HepG2 (cell line): ENCODE data around the gene HPCAL1. TPM values are rescaled to one million over a fixed set of nuclear protein-coding genes. Genes with fewer than 3 reads are reported as not detected.
A peak's percentile ranks its signal among the peaks of the same experiment; 100 is the strongest.

Experiments
- AHR ChIP-seq: IDR thresholded peaks from 2 replicates; pipeline ENCODE4 v1.6.1; 2018; ENCODE audit warnings: missing genetic modification reagents, missing compliant biosample characterization
- EP300 ChIP-seq, 3 experiments: sonication (generic) in 1 of 3; formaldehyde crosslinking in 1 of 3; IDR thresholded peaks; 2 replicates each; pipeline versions ENCODE4 v1.5.1 to v1.6.1; 2011 to 2020; ENCODE audit warnings: low read depth in 2 of 3, low read length in 2 of 3, borderline replicate concordance in 1 of 3, improper control_type of control experiment in 1 of 3, mild to moderate bottlenecking in 1 of 3, missing genetic modification reagents in 1 of 3, moderate library complexity in 1 of 3
- FOSL2 ChIP-seq: sonication (generic); formaldehyde crosslinking; IDR thresholded peaks from 2 replicates; pipeline ENCODE4 v1.4.0; 2020; ENCODE audit warnings: missing genetic modification reagents
- MZF1 ChIP-seq: sonication (generic); formaldehyde crosslinking; IDR thresholded peaks from 2 replicates; pipeline ENCODE4 v1.8.1; 2023; ENCODE audit warnings: mild to moderate bottlenecking, missing genetic modification reagents, borderline replicate concordance
- REPIN1 ChIP-seq: sonication (generic); formaldehyde crosslinking; IDR thresholded peaks from 2 replicates; pipeline ENCODE4 v1.8.0; 2022; ENCODE audit warnings: missing genetic modification reagents, low read depth, mild to moderate bottlenecking, borderline replicate concordance
- RFX3 ChIP-seq: IDR thresholded peaks from 2 replicates; pipeline ENCODE4 v1.6.1; 2016; ENCODE audit warnings: missing biosample characterization, missing genetic modification reagents
- SALL1 ChIP-seq: sonication (generic); formaldehyde crosslinking; IDR thresholded peaks from 2 replicates; pipeline ENCODE4 v1.8.0; 2022; ENCODE audit warnings: mild to moderate bottlenecking, missing genetic modification reagents
- SIN3A ChIP-seq: IDR thresholded peaks from 2 replicates; pipeline ENCODE4 v1.6.1; 2011; ENCODE audit warnings: low read depth, mild to moderate bottlenecking, control low read depth, low read length, borderline replicate concordance
- SOX5 ChIP-seq: IDR thresholded peaks from 2 replicates; pipeline ENCODE4 v1.6.1; 2016; ENCODE audit warnings: borderline replicate concordance
- ZBTB3 ChIP-seq: sonication (generic); formaldehyde crosslinking; IDR thresholded peaks from 2 replicates; pipeline ENCODE4 v1.4.0; 2020; ENCODE audit warnings: low read depth, mild to moderate bottlenecking, moderate library complexity, missing genetic modification reagents, borderline replicate concordance
- ZFP36L2 ChIP-seq: sonication (generic); formaldehyde crosslinking; IDR thresholded peaks from 2 replicates; pipeline ENCODE4 v1.4.0; 2020; ENCODE audit warnings: missing genetic modification reagents
- ZKSCAN8 ChIP-seq: IDR thresholded peaks from 2 replicates; pipeline ENCODE4 v1.6.1; 2016; ENCODE audit warnings: borderline replicate concordance, missing genetic modification reagents, missing compliant biosample characterization
- ZNF766 ChIP-seq: sonication (generic); formaldehyde crosslinking; IDR thresholded peaks from 2 replicates; pipeline ENCODE4 v1.5.0; 2020; ENCODE audit warnings: missing genetic modification reagents, borderline replicate concordance
- ZNF816 ChIP-seq: sonication (generic); formaldehyde crosslinking; IDR thresholded peaks from 2 replicates; pipeline ENCODE4 v1.8.0; 2022; ENCODE audit warnings: missing genetic modification reagents, mild to moderate bottlenecking, borderline replicate concordance
- polyA plus RNA-seq, 8 experiments: library from polyadenylated mRNA; depleted of rRNA in 3 of 8; stranded (reverse) in 7 of 8; unstranded in 1 of 8; fragments of >200 nt; fragmentation: Illumina TruSeq in 4 of 8; extraction: Trizol in 4 of 8; gene quantifications; 2 replicates each; pipeline versions ENCODE4 v1.2.1 to v1.2.3, GENCODE V29; 2011 to 2016; ENCODE audit warnings: low read depth in 4 of 8, missing spikeins in 1 of 8, mixed read lengths in 1 of 8; ENCODE audit not compliant: insufficient read depth in 1 of 8
- total RNA-seq, 5 experiments: library from RNA; depleted of rRNA; stranded (reverse); fragments of >200 nt; fragmentation: Illumina TruSeq; extraction: Trizol; gene quantifications; 2 replicates each; pipeline ENCODE4 v1.2.3, GENCODE V29; 2016; ENCODE audit warnings: low read depth in 1 of 5
- TF ChIP-seq, protein P1 (sequence below): sonication (generic); formaldehyde crosslinking; IDR thresholded peaks from 2 replicates; pipeline ENCODE4 v1.5.0; 2020; ENCODE audit warnings: mild to moderate bottlenecking, missing genetic modification reagents
- TF ChIP-seq, protein P2 (sequence below): IDR thresholded peaks from 2 replicates; pipeline ENCODE4 v1.6.1; 2016; ENCODE audit warnings: missing genetic modification reagents, missing compliant biosample characterization
- TF ChIP-seq, protein P3 (sequence below): sonication (generic); formaldehyde crosslinking; conservative IDR thresholded peaks from 2 replicates; pipeline ENCODE4 v1.8.1; 2023; ENCODE audit warnings: missing genetic modification reagents
- TF ChIP-seq, protein P4 (sequence below): IDR thresholded peaks from 2 replicates; pipeline ENCODE4 v1.6.1; 2012; ENCODE audit warnings: low read depth, low read length, improper control_type of control experiment
- TF ChIP-seq, protein P5 (sequence below): sonication (generic); formaldehyde crosslinking; IDR thresholded peaks from 2 replicates; pipeline ENCODE4 v1.4.0; 2020; ENCODE audit warnings: missing genetic modification reagents

The HPCAL1 gene
- total and polyA plus RNA-seq, 2 of the 13 experiments (the other 11 are each of a cell fraction or from before 2014, with no cell fraction given): 29.5 to 29.9 TPM

DNA sequence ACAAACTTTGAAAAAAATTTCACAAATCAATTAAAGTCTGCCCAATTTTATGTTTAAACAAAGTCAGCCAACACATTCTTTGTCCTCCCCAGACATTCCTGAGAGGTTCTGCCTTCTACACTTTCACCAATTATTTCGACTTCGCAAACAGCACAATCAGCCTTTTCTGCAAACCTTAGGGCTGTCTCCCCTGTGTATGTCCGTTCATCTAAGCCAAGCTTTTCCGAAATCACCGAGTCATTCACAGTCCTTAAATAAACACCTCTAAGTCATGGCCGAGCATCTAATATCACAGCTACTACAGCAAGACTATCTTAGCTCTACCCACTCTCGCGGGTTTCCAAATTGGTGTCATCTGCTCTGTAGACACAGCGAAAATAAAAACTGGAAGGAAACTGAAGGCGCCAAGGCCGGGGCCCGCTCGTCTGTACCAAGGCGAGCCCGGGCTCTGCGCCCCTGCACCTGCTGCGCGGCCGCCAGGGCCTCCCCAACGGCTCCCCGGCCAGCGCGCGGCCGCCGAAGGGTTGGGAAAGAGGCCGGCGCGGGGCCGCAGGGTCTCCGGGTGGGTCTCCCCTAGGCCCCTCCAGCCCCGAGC lies 144.7 kb downstream of the HPCAL1 start (continued):
- TF ChIP-seq, protein P1, sequence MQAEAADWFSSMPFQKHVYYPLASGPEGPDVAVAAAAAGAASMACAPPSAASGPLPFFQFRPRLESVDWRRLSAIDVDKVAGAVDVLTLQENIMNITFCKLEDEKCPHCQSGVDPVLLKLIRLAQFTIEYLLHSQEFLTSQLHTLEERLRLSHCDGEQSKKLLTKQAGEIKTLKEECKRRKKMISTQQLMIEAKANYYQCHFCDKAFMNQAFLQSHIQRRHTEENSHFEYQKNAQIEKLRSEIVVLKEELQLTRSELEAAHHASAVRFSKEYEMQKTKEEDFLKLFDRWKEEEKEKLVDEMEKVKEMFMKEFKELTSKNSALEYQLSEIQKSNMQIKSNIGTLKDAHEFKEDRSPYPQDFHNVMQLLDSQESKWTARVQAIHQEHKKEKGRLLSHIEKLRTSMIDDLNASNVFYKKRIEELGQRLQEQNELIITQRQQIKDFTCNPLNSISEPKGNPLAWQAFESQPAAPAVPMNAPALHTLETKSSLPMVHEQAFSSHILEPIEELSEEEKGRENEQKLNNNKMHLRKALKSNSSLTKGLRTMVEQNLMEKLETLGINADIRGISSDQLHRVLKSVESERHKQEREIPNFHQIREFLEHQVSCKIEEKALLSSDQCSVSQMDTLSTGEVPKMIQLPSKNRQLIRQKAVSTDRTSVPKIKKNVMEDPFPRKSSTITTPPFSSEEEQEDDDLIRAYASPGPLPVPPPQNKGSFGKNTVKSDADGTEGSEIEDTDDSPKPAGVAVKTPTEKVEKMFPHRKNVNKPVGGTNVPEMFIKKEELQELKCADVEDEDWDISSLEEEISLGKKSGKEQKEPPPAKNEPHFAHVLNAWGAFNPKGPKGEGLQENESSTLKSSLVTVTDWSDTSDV: no peak
- TF ChIP-seq, protein P2, sequence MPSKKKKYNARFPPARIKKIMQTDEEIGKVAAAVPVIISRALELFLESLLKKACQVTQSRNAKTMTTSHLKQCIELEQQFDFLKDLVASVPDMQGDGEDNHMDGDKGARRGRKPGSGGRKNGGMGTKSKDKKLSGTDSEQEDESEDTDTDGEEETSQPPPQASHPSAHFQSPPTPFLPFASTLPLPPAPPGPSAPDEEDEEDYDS (CRISPR knock-in tag): peak; percentile 11; the same call in 1 of the 2 replicates
- TF ChIP-seq FOSL2 (CRISPR knock-in tag) (no peak), AHR (CRISPR knock-in tag) (no peak), ZNF816 (CRISPR knock-in tag) (no peak), ZFP36L2 (CRISPR knock-in tag) (no peak), ZBTB3 (CRISPR knock-in tag) (no peak), RFX3 (CRISPR knock-in tag) (no peak), ZKSCAN8 (CRISPR knock-in tag) (no peak), REPIN1 (CRISPR knock-in tag) (no peak), SOX5 (CRISPR knock-in tag) (no peak), SALL1 (CRISPR knock-in tag) (no peak), MZF1 (CRISPR knock-in tag) (no peak), ZNF766 (CRISPR knock-in tag) (no peak), EP300 (IDR thresholded peaks at IDR 0.05; ENCODE audit: low read depth in 2 of 2, low read length in 2 of 2) (no peak), EP300 (CRISPR knock-in tag; IDR thresholded peaks at IDR 0.05; ENCODE audit: borderline replicate concordance) (no peak), SIN3A (no peak)
- TF ChIP-seq, protein P3, sequence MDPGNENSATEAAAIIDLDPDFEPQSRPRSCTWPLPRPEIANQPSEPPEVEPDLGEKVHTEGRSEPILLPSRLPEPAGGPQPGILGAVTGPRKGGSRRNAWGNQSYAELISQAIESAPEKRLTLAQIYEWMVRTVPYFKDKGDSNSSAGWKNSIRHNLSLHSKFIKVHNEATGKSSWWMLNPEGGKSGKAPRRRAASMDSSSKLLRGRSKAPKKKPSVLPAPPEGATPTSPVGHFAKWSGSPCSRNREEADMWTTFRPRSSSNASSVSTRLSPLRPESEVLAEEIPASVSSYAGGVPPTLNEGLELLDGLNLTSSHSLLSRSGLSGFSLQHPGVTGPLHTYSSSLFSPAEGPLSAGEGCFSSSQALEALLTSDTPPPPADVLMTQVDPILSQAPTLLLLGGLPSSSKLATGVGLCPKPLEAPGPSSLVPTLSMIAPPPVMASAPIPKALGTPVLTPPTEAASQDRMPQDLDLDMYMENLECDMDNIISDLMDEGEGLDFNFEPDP: no peak
- TF ChIP-seq, protein P4, sequence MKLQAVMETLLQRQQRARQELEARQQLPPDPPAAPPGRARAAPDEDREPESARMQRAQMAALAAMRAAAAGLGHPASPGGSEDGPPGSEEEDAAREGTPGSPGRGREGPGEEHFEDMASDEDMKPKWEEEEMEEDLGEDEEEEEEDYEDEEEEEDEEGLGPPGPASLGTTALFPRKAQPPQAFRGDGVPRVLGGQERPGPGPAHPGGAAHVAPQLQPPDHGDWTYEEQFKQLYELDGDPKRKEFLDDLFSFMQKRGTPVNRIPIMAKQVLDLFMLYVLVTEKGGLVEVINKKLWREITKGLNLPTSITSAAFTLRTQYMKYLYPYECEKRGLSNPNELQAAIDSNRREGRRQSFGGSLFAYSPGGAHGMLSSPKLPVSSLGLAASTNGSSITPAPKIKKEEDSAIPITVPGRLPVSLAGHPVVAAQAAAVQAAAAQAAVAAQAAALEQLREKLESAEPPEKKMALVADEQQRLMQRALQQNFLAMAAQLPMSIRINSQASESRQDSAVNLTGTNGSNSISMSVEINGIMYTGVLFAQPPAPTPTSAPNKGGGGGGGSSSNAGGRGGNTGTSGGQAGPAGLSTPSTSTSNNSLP: 0 out of 2 replicates have a peak, but pooled peaks have one; percentile 5
- TF ChIP-seq, protein P5, sequence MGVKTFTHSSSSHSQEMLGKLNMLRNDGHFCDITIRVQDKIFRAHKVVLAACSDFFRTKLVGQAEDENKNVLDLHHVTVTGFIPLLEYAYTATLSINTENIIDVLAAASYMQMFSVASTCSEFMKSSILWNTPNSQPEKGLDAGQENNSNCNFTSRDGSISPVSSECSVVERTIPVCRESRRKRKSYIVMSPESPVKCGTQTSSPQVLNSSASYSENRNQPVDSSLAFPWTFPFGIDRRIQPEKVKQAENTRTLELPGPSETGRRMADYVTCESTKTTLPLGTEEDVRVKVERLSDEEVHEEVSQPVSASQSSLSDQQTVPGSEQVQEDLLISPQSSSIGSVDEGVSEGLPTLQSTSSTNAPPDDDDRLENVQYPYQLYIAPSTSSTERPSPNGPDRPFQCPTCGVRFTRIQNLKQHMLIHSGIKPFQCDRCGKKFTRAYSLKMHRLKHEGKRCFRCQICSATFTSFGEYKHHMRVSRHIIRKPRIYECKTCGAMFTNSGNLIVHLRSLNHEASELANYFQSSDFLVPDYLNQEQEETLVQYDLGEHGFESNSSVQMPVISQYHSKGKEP (CRISPR knock-in tag): 0 out of 2 replicates have a peak, but pooled peaks have one; percentile 33
